HCT116 (cell line): Measurements from ENCODE around the gene GSTT4.
"Not testable (repeated sequence)": the region's sequence is repeated elsewhere in the genome, so short reads cannot be mapped to it uniquely, and the experiment has no call there.

Source experiments
- CBX3 ChIP-seq: IDR thresholded peaks from 2 replicates; pipeline ENCODE4 v1.6.1; 2012; ENCODE audit warnings: low read depth
- CEBPB ChIP-seq: IDR thresholded peaks from 2 replicates; pipeline ENCODE4 v1.6.1; 2012; ENCODE audit warnings: low read depth
- ELF1 ChIP-seq: IDR thresholded peaks from 2 replicates; pipeline ENCODE4 v1.6.1; 2012; ENCODE audit warnings: low read depth, borderline replicate concordance
- EZH2 ChIP-seq: fragments of 200-600 bp; sonication (generic); IDR thresholded peaks from 2 replicates; pipeline ENCODE4 v1.6.1; 2017; ENCODE audit warnings: antibody characterized with exemption, mixed run types
- EZH2phosphoT487 ChIP-seq: fragments of 200-600 bp; IDR thresholded peaks from 2 replicates; pipeline ENCODE4 v1.6.1; 2018; ENCODE audit warnings: antibody characterized with exemption, borderline replicate concordance
- RAD21 ChIP-seq: IDR thresholded peaks from 2 replicates; pipeline ENCODE4 v1.6.1; 2012; ENCODE audit warnings: low read depth, mild to moderate bottlenecking
- ZFX ChIP-seq: fragments of 450-650 bp; IDR thresholded peaks from 2 replicates; pipeline ENCODE4 v1.6.1; 2017
- TF ChIP-seq, protein P1 (sequence below), 3 experiments: fragments of 200-600 bp in 1 of 3; sonication (generic) in 1 of 3; IDR thresholded peaks in 2 of 3; conservative IDR thresholded peaks in 1 of 3; 2 replicates each; pipeline ENCODE4 v1.5.1; 2012 to 2017; ENCODE audit warnings: low read depth in 2 of 3, low read length in 2 of 3, antibody characterized with exemption in 1 of 3, borderline replicate concordance in 1 of 3, control low read depth in 1 of 3, mild to moderate bottlenecking in 1 of 3, mixed read lengths in 1 of 3, mixed run types in 1 of 3, moderate library complexity in 1 of 3; ENCODE audit not compliant: insufficient read depth in 1 of 3
- TF ChIP-seq, protein P2 (sequence below): IDR thresholded peaks from 2 replicates; pipeline ENCODE4 v1.6.1; 2012; ENCODE audit warnings: low read depth
- TF ChIP-seq, protein P3 (sequence below): IDR thresholded peaks from 2 replicates; pipeline ENCODE4 v1.6.1; 2012
- TF ChIP-seq, protein P4 (sequence below): IDR thresholded peaks from 2 replicates; pipeline ENCODE4 v1.6.1; 2012
- TF ChIP-seq, protein P5 (sequence below): IDR thresholded peaks from 2 replicates; pipeline ENCODE4 v1.6.1; 2011; ENCODE audit warnings: mild to moderate bottlenecking, low read length, moderate library complexity; ENCODE audit not compliant: insufficient replicate concordance; ENCODE audit errors: extremely low read depth

GRCh38 chr22:23953485-23953884 lies 51.8 kb downstream of the GSTT4 start:
- TF ChIP-seq EZH2, ZFX, CBX3, CEBPB, EZH2phosphoT487, RAD21, ELF1: not testable (repeated sequence)
- TF ChIP-seq, protein P1, sequence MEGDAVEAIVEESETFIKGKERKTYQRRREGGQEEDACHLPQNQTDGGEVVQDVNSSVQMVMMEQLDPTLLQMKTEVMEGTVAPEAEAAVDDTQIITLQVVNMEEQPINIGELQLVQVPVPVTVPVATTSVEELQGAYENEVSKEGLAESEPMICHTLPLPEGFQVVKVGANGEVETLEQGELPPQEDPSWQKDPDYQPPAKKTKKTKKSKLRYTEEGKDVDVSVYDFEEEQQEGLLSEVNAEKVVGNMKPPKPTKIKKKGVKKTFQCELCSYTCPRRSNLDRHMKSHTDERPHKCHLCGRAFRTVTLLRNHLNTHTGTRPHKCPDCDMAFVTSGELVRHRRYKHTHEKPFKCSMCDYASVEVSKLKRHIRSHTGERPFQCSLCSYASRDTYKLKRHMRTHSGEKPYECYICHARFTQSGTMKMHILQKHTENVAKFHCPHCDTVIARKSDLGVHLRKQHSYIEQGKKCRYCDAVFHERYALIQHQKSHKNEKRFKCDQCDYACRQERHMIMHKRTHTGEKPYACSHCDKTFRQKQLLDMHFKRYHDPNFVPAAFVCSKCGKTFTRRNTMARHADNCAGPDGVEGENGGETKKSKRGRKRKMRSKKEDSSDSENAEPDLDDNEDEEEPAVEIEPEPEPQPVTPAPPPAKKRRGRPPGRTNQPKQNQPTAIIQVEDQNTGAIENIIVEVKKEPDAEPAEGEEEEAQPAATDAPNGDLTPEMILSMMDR (IDR thresholded peaks at IDR 0.05 in 2 of 3, conservative IDR thresholded peaks at IDR 0.05 in 1 of 3; ENCODE audit: borderline replicate concordance in 1 of 3, insufficient read depth in 1 of 3, low read depth in 2 of 3, low read length in 2 of 3) = not testable (repeated sequence)
- TF ChIP-seq, protein P2, sequence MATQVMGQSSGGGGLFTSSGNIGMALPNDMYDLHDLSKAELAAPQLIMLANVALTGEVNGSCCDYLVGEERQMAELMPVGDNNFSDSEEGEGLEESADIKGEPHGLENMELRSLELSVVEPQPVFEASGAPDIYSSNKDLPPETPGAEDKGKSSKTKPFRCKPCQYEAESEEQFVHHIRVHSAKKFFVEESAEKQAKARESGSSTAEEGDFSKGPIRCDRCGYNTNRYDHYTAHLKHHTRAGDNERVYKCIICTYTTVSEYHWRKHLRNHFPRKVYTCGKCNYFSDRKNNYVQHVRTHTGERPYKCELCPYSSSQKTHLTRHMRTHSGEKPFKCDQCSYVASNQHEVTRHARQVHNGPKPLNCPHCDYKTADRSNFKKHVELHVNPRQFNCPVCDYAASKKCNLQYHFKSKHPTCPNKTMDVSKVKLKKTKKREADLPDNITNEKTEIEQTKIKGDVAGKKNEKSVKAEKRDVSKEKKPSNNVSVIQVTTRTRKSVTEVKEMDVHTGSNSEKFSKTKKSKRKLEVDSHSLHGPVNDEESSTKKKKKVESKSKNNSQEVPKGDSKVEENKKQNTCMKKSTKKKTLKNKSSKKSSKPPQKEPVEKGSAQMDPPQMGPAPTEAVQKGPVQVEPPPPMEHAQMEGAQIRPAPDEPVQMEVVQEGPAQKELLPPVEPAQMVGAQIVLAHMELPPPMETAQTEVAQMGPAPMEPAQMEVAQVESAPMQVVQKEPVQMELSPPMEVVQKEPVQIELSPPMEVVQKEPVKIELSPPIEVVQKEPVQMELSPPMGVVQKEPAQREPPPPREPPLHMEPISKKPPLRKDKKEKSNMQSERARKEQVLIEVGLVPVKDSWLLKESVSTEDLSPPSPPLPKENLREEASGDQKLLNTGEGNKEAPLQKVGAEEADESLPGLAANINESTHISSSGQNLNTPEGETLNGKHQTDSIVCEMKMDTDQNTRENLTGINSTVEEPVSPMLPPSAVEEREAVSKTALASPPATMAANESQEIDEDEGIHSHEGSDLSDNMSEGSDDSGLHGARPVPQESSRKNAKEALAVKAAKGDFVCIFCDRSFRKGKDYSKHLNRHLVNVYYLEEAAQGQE = not testable (repeated sequence)
- TF ChIP-seq, protein P3, sequence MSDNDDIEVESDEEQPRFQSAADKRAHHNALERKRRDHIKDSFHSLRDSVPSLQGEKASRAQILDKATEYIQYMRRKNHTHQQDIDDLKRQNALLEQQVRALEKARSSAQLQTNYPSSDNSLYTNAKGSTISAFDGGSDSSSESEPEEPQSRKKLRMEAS = not testable (repeated sequence)
- TF ChIP-seq, protein P4, sequence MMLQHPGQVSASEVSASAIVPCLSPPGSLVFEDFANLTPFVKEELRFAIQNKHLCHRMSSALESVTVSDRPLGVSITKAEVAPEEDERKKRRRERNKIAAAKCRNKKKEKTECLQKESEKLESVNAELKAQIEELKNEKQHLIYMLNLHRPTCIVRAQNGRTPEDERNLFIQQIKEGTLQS = not testable (repeated sequence)
- TF ChIP-seq, protein P5, sequence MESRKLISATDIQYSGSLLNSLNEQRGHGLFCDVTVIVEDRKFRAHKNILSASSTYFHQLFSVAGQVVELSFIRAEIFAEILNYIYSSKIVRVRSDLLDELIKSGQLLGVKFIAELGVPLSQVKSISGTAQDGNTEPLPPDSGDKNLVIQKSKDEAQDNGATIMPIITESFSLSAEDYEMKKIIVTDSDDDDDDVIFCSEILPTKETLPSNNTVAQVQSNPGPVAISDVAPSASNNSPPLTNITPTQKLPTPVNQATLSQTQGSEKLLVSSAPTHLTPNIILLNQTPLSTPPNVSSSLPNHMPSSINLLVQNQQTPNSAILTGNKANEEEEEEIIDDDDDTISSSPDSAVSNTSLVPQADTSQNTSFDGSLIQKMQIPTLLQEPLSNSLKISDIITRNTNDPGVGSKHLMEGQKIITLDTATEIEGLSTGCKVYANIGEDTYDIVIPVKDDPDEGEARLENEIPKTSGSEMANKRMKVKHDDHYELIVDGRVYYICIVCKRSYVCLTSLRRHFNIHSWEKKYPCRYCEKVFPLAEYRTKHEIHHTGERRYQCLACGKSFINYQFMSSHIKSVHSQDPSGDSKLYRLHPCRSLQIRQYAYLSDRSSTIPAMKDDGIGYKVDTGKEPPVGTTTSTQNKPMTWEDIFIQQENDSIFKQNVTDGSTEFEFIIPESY = not testable (repeated sequence)
